ENCODE measurements around the gene RSPO3.
"Not testable (repeated sequence)": the region's sequence is repeated elsewhere in the genome, so short reads cannot be mapped to it uniquely, and the experiment has no call there.

Gene RSPO3

GRCh38 chr6:127207591-127208120 is 89.2 kb downstream of the RSPO3 start:
- DNase-seq, result no peak

- DNase-seq, result no peak
These were observed 92.3 kb downstream of the RSPO3 start for GRCh38 chr6:127210725-127211124.

GRCh38 chr6:127212376-127212775 is 93.9 kb downstream of the RSPO3 start:
- DNase-seq, result no peak

GRCh38 chr6:127214032-127214431 is 95.6 kb downstream of the RSPO3 start:
- DNase-seq, result not testable (repeated sequence)

GRCh38 chr6:127214531-127214930 is 96.1 kb downstream of the RSPO3 start:
- not testable (repeated sequence) for DNase-seq

GRCh38 chr6:127215931-127216330 is 97.5 kb downstream of the RSPO3 start:
- no peak for DNase-seq

GRCh38 chr6:127216810-127217789 is 98.6 kb downstream of the RSPO3 start:
- no peak for DNase-seq

- no peak for DNase-seq
These were observed 101.4 kb downstream of the RSPO3 start for GRCh38 chr6:127219869-127220268.

- DNase-seq, result no peak
These were observed 102.7 kb downstream of the RSPO3 start for GRCh38 chr6:127221201-127221600.

GRCh38 chr6:127222418-127222817 is 103.9 kb downstream of the RSPO3 start:
- DNase-seq, result no peak

GRCh38 chr6:127225497-127225896 is 107.0 kb downstream of the RSPO3 start:
- no peak for DNase-seq

- DNase-seq, result not testable (repeated sequence)
These were observed 115.3 kb downstream of the RSPO3 start for GRCh38 chr6:127233819-127234218.

- no peak for DNase-seq
These were observed 125.0 kb downstream of the RSPO3 start for GRCh38 chr6:127243501-127243900.

Data from activated CD4-positive, alpha-beta T cell treated with anti-CD3 and anti-CD28 coated beads, Interleukin-2, amount 50 U/mL, for 1 hour (primary cell).